SK-N-SH (cell line): ENCODE results near the gene SSBP1. TPM values are rescaled to one million over a fixed set of nuclear protein-coding genes. Genes with fewer than 3 reads are reported as not detected.

Source experiments
- CTCF ChIA-PET: fragments of 300-600, 350-600 bp; formaldehyde crosslinking; extraction: SDS; loops from one replicate; lab custom pipeline; 2021; lab: Yijun Ruan, JAX
- POLR2A ChIA-PET: fragments of 350-600 bp; sonication (Branson Sonifier 250); formaldehyde crosslinking; extraction: SDS; loops from one replicate; lab custom pipeline; 2020; ENCODE audit warnings: antibody characterized with exemption, inconsistent platforms; lab: Yijun Ruan, JAX
- DNase-seq: peaks from one replicate; pipeline ENCODE4 v3.0.0; 2012
- H2AFZ ChIP-seq: fragments of 200-600 bp; sonication (generic); 2 replicates; pipeline ENCODE4 v1.8.1; 2016; ENCODE audit warnings: antibody characterized with exemption, mild to moderate bottlenecking, low read depth
- H3F3A ChIP-seq: fragments of 200-600 bp; sonication (generic); replicated peaks from 2 replicates; pipeline ENCODE3; 2016; ENCODE audit warnings: antibody characterized with exemption, mild to moderate bottlenecking; ENCODE audit not compliant: insufficient read depth
- H3K27ac ChIP-seq, 2 experiments: fragments of 200-500 bp in 1 of 2; fragments of 200-600 bp in 1 of 2; sonication (Bioruptor generic) in 1 of 2; sonication (generic), shearing (Covaris generic) in 1 of 2; 2 replicates each; pipeline versions ENCODE4 v1.5.1 to v1.6.1; 2014 to 2016; ENCODE audit warnings: low read depth in 2 of 2, inconsistent platforms in 1 of 2, low read length in 1 of 2, mild to moderate bottlenecking in 1 of 2, mixed read lengths in 1 of 2
- H3K27me3 ChIP-seq: fragments of 200-600 bp; sonication (generic), shearing (Covaris generic); 2 replicates; pipeline ENCODE4 v1.6.1; 2016; ENCODE audit warnings: mixed run types; ENCODE audit not compliant: insufficient read depth
- H3K36me3 ChIP-seq, 2 experiments: fragments of 200-500 bp in 1 of 2; fragments of 200-600 bp in 1 of 2; sonication (Bioruptor generic) in 1 of 2; sonication (generic) in 1 of 2; replicated peaks in 1 of 2; 2 replicates each; pipeline versions ENCODE3 to v1.5.1; 2014 to 2016; ENCODE audit warnings: low read length in 1 of 2, mild to moderate bottlenecking in 1 of 2; ENCODE audit not compliant: insufficient read depth in 2 of 2, control insufficient read depth in 1 of 2
- H3K4me1 ChIP-seq, 2 experiments: fragments of 200-500 bp in 1 of 2; fragments of 200-600 bp in 1 of 2; sonication (Bioruptor generic) in 1 of 2; sonication (generic), shearing (Covaris generic) in 1 of 2; 2 replicates each; pipeline versions ENCODE4 v1.5.1 to v1.6.1; 2014 to 2016; ENCODE audit warnings: low read depth in 1 of 2, low read length in 1 of 2, mixed run types in 1 of 2; ENCODE audit not compliant: insufficient read depth in 2 of 2, control insufficient read depth in 1 of 2
- H3K4me2 ChIP-seq: fragments of 200-600 bp; sonication (generic), shearing (Covaris generic); 2 replicates; pipeline ENCODE4 v1.6.1; 2017; ENCODE audit warnings: mixed run types
- H3K4me3 ChIP-seq, 2 experiments: fragments of 200-500 bp in 1 of 2; fragments of 200-600 bp in 1 of 2; sonication (Bioruptor generic) in 1 of 2; sonication (generic), shearing (Covaris generic) in 1 of 2; 2 replicates each; pipeline versions ENCODE4 v1.5.1 to v1.8.1; 2014 to 2016; ENCODE audit warnings: low read depth in 2 of 2, inconsistent platforms in 1 of 2, low read length in 1 of 2, mild to moderate bottlenecking in 1 of 2, mixed read lengths in 1 of 2, moderate library complexity in 1 of 2
- H3K79me2 ChIP-seq: fragments of 200-600 bp; sonication (generic); 2 replicates; pipeline ENCODE4 v1.8.1; 2017; ENCODE audit warnings: mild to moderate bottlenecking; ENCODE audit not compliant: insufficient read depth
- H3K9ac ChIP-seq: fragments of 200-600 bp; sonication (generic); 2 replicates; pipeline ENCODE4 v1.6.1; 2017; ENCODE audit warnings: mixed run types
- H3K9me2 ChIP-seq: fragments of 200-600 bp; sonication (generic); 2 replicates; pipeline ENCODE4 v1.6.1; 2017; ENCODE audit warnings: mixed run types
- H3K9me3 ChIP-seq: fragments of 200-600 bp; sonication (generic); 2 replicates; pipeline ENCODE4 v1.6.1; 2017; ENCODE audit warnings: mixed run types, mild to moderate bottlenecking, moderate library complexity
- H4K20me1 ChIP-seq: fragments of 200-600 bp; sonication (generic); 2 replicates; pipeline ENCODE4 v1.6.1; 2017; ENCODE audit warnings: mild to moderate bottlenecking, mixed run types; ENCODE audit not compliant: insufficient read depth
- ELF1 ChIP-seq: IDR thresholded peaks from 2 replicates; pipeline ENCODE4 v1.4.0; 2012
- EZH2phosphoT487 ChIP-seq: fragments of 200-600 bp; sonication (generic); IDR thresholded peaks from 2 replicates; pipeline ENCODE4 v1.6.1; 2017; ENCODE audit warnings: low read depth, mixed run types, mild to moderate bottlenecking, antibody characterized with exemption, moderate library complexity, borderline replicate concordance
- FOSL2 ChIP-seq: IDR thresholded peaks from 2 replicates; pipeline ENCODE4 v1.4.0; 2012; ENCODE audit warnings: low read depth, mild to moderate bottlenecking, moderate library complexity, borderline replicate concordance
- FOXM1 ChIP-seq: IDR thresholded peaks from 2 replicates; pipeline ENCODE4 v1.4.0; 2012; ENCODE audit warnings: low read depth, mild to moderate bottlenecking
- GABPA ChIP-seq: IDR thresholded peaks from 2 replicates; pipeline ENCODE4 v1.4.0; 2012; ENCODE audit warnings: low read depth, mild to moderate bottlenecking
- JUND ChIP-seq: IDR thresholded peaks from 2 replicates; pipeline ENCODE4 v1.4.0; 2012
- MEF2A ChIP-seq: IDR thresholded peaks from 2 replicates; pipeline ENCODE4 v1.4.0; 2012; ENCODE audit warnings: low read depth, borderline replicate concordance
- NFIC ChIP-seq: IDR thresholded peaks from 2 replicates; pipeline ENCODE4 v1.4.0; 2012; ENCODE audit warnings: borderline replicate concordance
- NRF1 ChIP-seq: IDR thresholded peaks from 2 replicates; pipeline ENCODE4 v1.6.1; 2012; ENCODE audit warnings: low read depth, mild to moderate bottlenecking, low read length
- PBX3 ChIP-seq: IDR thresholded peaks from 2 replicates; pipeline ENCODE4; 2012
- RAD21 ChIP-seq: IDR thresholded peaks from 2 replicates; pipeline ENCODE4 v1.6.1; 2012; ENCODE audit warnings: mild to moderate bottlenecking, low read length
- RCOR1 ChIP-seq: fragments of 150-350 bp; IDR thresholded peaks from 2 replicates; pipeline ENCODE4 v1.6.1; 2017; ENCODE audit warnings: antibody characterized with exemption, low read length
- RFX5 ChIP-seq: IDR thresholded peaks from 2 replicates; pipeline ENCODE4 v1.6.1; 2012; ENCODE audit warnings: mild to moderate bottlenecking, improper control_type of control experiment, low read length
- RXRA ChIP-seq: IDR thresholded peaks from 2 replicates; pipeline ENCODE4 v1.4.0; 2012; ENCODE audit warnings: low read depth, mild to moderate bottlenecking, borderline replicate concordance
- SMC3 ChIP-seq: IDR thresholded peaks from 2 replicates; pipeline ENCODE4 v1.6.1; 2012; ENCODE audit warnings: low read depth, low read length, improper control_type of control experiment
- TAF1 ChIP-seq: IDR thresholded peaks from 2 replicates; pipeline ENCODE4 v1.6.1; 2012; ENCODE audit warnings: low read depth, mild to moderate bottlenecking, low read length, moderate library complexity, borderline replicate concordance
- TCF12 ChIP-seq: IDR thresholded peaks from 2 replicates; pipeline ENCODE4 v1.4.0; 2012
- TEAD4 ChIP-seq: IDR thresholded peaks from 2 replicates; pipeline ENCODE4 v1.4.0; 2012; ENCODE audit warnings: mild to moderate bottlenecking, borderline replicate concordance; ENCODE audit not compliant: insufficient read depth
- ZBTB33 ChIP-seq: IDR thresholded peaks from 2 replicates; pipeline ENCODE4 v1.4.0; 2012; ENCODE audit warnings: low read depth, borderline replicate concordance
- WGBS: methylation state at CpG from one replicate; pipeline ENCODE4 v1.1.6; 2017; ENCODE audit warnings: low lambda C conversion rate; 5-methylcytosine and 5-hydroxymethylcytosine counted together
- polyA plus RNA-seq, 3 experiments: library from polyadenylated mRNA; depleted of rRNA; stranded (reverse); fragments of >200 nt; gene quantifications; 2 replicates each; pipeline ENCODE4 v1.2.3, GENCODE V29; 2012

SSBP1 gene
- polyA plus RNA-seq, 1 of the 3 experiments (the other 2 are of a cell fraction): 212 TPM

- POLR2A ChIA-PET: no interaction called here
- CTCF ChIA-PET: interaction anchor here (0.8 to 1.4 kb wide), 4 partner anchors 39 to 93 kb away, joined by 3 to 5 read pairs (median 3); partner anchors contain the start of gene SSBP1
- H3K36me3 ChIP-seq: no peaks in the 10 kb centered on the region
- H3K9me2 ChIP-seq: no peaks in the 10 kb centered on the region
- peaks cover 95% of the 10 kb centered on the region for H3K79me2 ChIP-seq
- DNase-seq: no peak
- no peak overlapping the region for H3K27ac ChIP-seq
- 97% methylated on average over 3 of the region's 3 CpGs for WGBS
- no peak overlapping the region for H3K4me2 ChIP-seq
- H3K9me3 ChIP-seq: no peaks in the 10 kb centered on the region
- H3K4me3 ChIP-seq: no peak overlapping the region
- H4K20me1 ChIP-seq: peaks cover 27% of the 10 kb centered on the region
- no peak overlapping the region for H2AFZ ChIP-seq
- TF ChIP-seq FOSL2 (no peak), NRF1 (no peak), RCOR1 (no peak), PBX3 (no peak), SMC3 (no peak), RAD21 (no peak), NFIC (no peak), TCF12 (no peak), RXRA (no peak), ELF1 (no peak), GABPA (no peak), FOXM1 (no peak), RFX5 (no peak), EZH2phosphoT487 (no peak), ZBTB33 (no peak), TEAD4 (no peak), TAF1 (no peak), JUND (no peak), MEF2A (no peak)
- peaks cover 10 to 16% of the 10 kb centered on the region in 2 experiments; a peak in 2 of 4 replicates for H3K4me1 ChIP-seq
- no peak overlapping the region for H3K9ac ChIP-seq
- peaks cover 5% of the 10 kb centered on the region for H3F3A ChIP-seq
- no peaks in the 10 kb centered on the region for H3K27me3 ChIP-seq
Measured at GRCh38 chr7:141693082-141693481, 45.1 kb upstream of the SSBP1 start.
